ENCODE measurements around the gene PTPRN2. TPM values are rescaled to one million over a fixed set of nuclear protein-coding genes. Genes with fewer than 3 reads are reported as not detected.
"Not testable (repeated sequence)": the region's sequence is repeated elsewhere in the genome, so short reads cannot be mapped to it uniquely, and the experiment has no call there.

Gene PTPRN2
- total RNA-seq, 1 donor from 2014 or later = 32.2 TPM

GRCh38 chr7:157933219-157934155 lies 654.1 kb downstream of the PTPRN2 start:
- not testable (repeated sequence) for H3K27me3 Mint-ChIP-seq (ENCODE audit: low read depth); H3K4me1 Mint-ChIP-seq; H3K36me3 Mint-ChIP-seq (ENCODE audit: low read depth); H3K27ac Mint-ChIP-seq (ENCODE audit: unreplicated experiment); DNase-seq (ENCODE audit: low read depth, low spot score); H3K4me3 Mint-ChIP-seq
- peaks cover 14% of the 10 kb centered on the region for H3K9me3 Mint-ChIP-seq

- Mint-ChIP-seq H3K4me3 (no peak overlapping the region), H3K36me3 (ENCODE audit: low read depth) (peaks cover 10% of the 10 kb centered on the region), H3K9me3 (peaks cover 14% of the 10 kb centered on the region), H3K27ac (ENCODE audit: unreplicated experiment) (no peak overlapping the region), H3K4me1 (no peaks in the 10 kb centered on the region), H3K27me3 (ENCODE audit: low read depth) (no peaks in the 10 kb centered on the region)
- DNase-seq (ENCODE audit: low read depth, low spot score) = no peak
- TF ChIP-seq CTCF (conservative IDR thresholded peaks at IDR 0.05) = no peak
Observed at GRCh38 chr7:157932498-157933218, 655.0 kb downstream of the PTPRN2 start.

- Mint-ChIP-seq H3K27ac (ENCODE audit: unreplicated experiment) (peak overlapping the region; percentile 62), H3K4me3 (no peak overlapping the region), H3K36me3 (ENCODE audit: low read depth) (peaks cover 10% of the 10 kb centered on the region), H3K4me1 (no peaks in the 10 kb centered on the region), H3K9me3 (peaks cover 14% of the 10 kb centered on the region), H3K27me3 (ENCODE audit: low read depth) (no peaks in the 10 kb centered on the region)
- no peak for TF ChIP-seq CTCF (conservative IDR thresholded peaks at IDR 0.05)
- no peak for DNase-seq (ENCODE audit: low read depth, low spot score)
Observed at GRCh38 chr7:157930926-157931466, 656.6 kb downstream of the PTPRN2 start.

GRCh38 chr7:157930441-157930840 lies 657.2 kb downstream of the PTPRN2 start:
- TF ChIP-seq CTCF (conservative IDR thresholded peaks at IDR 0.05) = no peak
- Mint-ChIP-seq H3K36me3 (ENCODE audit: low read depth) (peaks cover 10% of the 10 kb centered on the region), H3K27ac (ENCODE audit: unreplicated experiment) (no peak overlapping the region), H3K9me3 (peaks cover 14% of the 10 kb centered on the region), H3K27me3 (ENCODE audit: low read depth) (no peaks in the 10 kb centered on the region), H3K4me3 (no peak overlapping the region), H3K4me1 (no peaks in the 10 kb centered on the region)
- no peak for DNase-seq (ENCODE audit: low read depth, low spot score)

GRCh38 chr7:157929671-157930070 lies 658.0 kb downstream of the PTPRN2 start:
- Mint-ChIP-seq H3K4me1 (no peaks in the 10 kb centered on the region), H3K27ac (ENCODE audit: unreplicated experiment) (peak overlapping the region; percentile 85), H3K36me3 (ENCODE audit: low read depth) (peaks cover 10% of the 10 kb centered on the region), H3K4me3 (no peak overlapping the region), H3K27me3 (ENCODE audit: low read depth) (no peaks in the 10 kb centered on the region), H3K9me3 (peaks cover 14% of the 10 kb centered on the region)
- DNase-seq (ENCODE audit: low read depth, low spot score) = no peak
- TF ChIP-seq CTCF (conservative IDR thresholded peaks at IDR 0.05) = no peak
